ENCODE results near the gene CRADD.

CRADD gene

GRCh38 chr12:93824514-93825500, 147.6 kb downstream of the CRADD start:
- peaks cover 12% of the 10 kb centered on the region for H3K4me1 ChIP-seq (ENCODE audit: insufficient read depth, low read length)
- no peak overlapping the region for H2AFZ ChIP-seq (ENCODE audit: low read depth, low read length)
- H3K4me3 ChIP-seq (ENCODE audit: low read depth in 1 of 2, low read length in 2 of 2): no peak overlapping the region
- H3K27ac ChIP-seq (ENCODE audit: low read length): no peak overlapping the region
- H3K36me3 ChIP-seq (ENCODE audit: insufficient read depth, low read length): no peaks in the 10 kb centered on the region
- no peaks in the 10 kb centered on the region for H3K27me3 ChIP-seq (ENCODE audit: insufficient read depth, low read length, poor library complexity)
- no peaks in the 10 kb centered on the region for H3K9me3 ChIP-seq (ENCODE audit: insufficient read depth, low read length, severe bottlenecking)
- DNase-seq (no peak), ATAC-seq (ENCODE audit: insufficient read depth, low read depth) (no peak)
- H3K79me2 ChIP-seq (ENCODE audit: insufficient read depth, low read length): no peaks in the 10 kb centered on the region
- no peak overlapping the region for H3K9ac ChIP-seq (ENCODE audit: low read depth, low read length)
- TF ChIP-seq EZH2 (IDR thresholded peaks at IDR 0.05; ENCODE audit: borderline replicate concordance, low read depth, low read length, severe bottlenecking) (no peak), CTCF (IDR thresholded peaks at IDR 0.05; ENCODE audit: borderline replicate concordance, extremely low read depth, low read length, poor library complexity, severe bottlenecking) (no peak)
- H3K4me2 ChIP-seq (ENCODE audit: insufficient read depth, low read length): no peak overlapping the region
- H4K20me1 ChIP-seq (ENCODE audit: insufficient read depth, low read length): no peaks in the 10 kb centered on the region

DNA sequence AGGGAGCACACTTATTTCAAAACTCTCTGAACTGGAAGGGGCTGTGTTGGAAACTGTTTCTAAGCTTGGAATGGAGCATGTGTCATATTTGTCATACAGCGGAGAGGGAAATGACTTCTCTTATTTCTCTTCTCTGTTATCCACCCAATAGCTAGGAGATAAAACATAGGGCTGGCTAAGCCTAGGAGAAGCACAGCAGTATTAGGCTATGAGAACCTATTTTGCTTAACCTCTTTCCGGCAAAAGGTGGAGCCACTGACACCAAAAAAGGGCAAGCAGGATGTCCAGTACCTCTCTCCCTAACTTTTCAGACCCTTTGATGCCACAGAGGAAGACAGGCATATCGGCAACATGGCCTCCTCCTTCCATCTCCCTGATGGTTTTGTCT, 148.3 kb downstream of the CRADD start:
- ATAC-seq (ENCODE audit: insufficient read depth, low read depth) (no peak), DNase-seq (no peak)
- H3K27ac ChIP-seq (ENCODE audit: low read length): no peak overlapping the region
- H3K4me2 ChIP-seq (ENCODE audit: insufficient read depth, low read length): no peak overlapping the region
- no peaks in the 10 kb centered on the region for H3K36me3 ChIP-seq (ENCODE audit: insufficient read depth, low read length)
- H3K27me3 ChIP-seq (ENCODE audit: insufficient read depth, low read length, poor library complexity): no peaks in the 10 kb centered on the region
- H3K9me3 ChIP-seq (ENCODE audit: insufficient read depth, low read length, severe bottlenecking): no peaks in the 10 kb centered on the region
- H3K4me3 ChIP-seq (ENCODE audit: low read depth in 1 of 2, low read length in 2 of 2): no peak overlapping the region
- H4K20me1 ChIP-seq (ENCODE audit: insufficient read depth, low read length): no peaks in the 10 kb centered on the region
- no peak overlapping the region for H2AFZ ChIP-seq (ENCODE audit: low read depth, low read length)
- peaks cover 12% of the 10 kb centered on the region for H3K4me1 ChIP-seq (ENCODE audit: insufficient read depth, low read length)
- TF ChIP-seq EZH2 (IDR thresholded peaks at IDR 0.05; ENCODE audit: borderline replicate concordance, low read depth, low read length, severe bottlenecking): no peak
- no peak for TF ChIP-seq CTCF (IDR thresholded peaks at IDR 0.05; ENCODE audit: borderline replicate concordance, extremely low read depth, low read length, poor library complexity, severe bottlenecking)
- H3K9ac ChIP-seq (ENCODE audit: low read depth, low read length): no peak overlapping the region
- no peaks in the 10 kb centered on the region for H3K79me2 ChIP-seq (ENCODE audit: insufficient read depth, low read length)

DNA sequence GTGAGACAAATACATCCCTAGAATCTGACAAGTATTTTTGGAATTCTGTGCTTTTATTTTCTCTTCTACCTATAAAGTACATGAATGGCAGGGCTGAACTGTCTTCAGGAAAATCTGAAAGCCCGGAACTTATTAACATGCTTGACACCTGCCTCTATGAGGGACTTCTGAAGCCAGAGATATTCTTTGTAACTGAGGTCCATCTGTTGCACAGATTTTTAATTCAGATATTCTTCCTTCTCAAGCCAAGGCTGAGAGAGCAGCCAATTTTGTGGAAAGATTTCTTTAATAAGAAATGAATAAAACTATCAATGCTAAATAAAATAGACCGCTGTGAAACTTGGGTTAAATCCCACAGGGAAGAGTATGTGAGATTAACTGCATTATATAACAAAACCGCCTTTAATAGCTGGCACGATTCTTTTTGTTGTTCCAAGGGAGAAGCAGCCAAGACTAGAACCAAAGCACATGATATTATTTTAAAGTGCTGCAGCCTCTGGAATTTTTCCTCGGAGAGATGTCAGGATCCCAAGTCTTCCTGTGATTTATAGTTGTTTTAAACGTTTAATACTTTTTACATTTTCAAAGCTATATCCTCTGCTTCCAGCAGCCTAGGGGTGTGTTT, 148.9 kb downstream of the CRADD start:
- no peak overlapping the region for H3K27ac ChIP-seq (ENCODE audit: low read length)
- no peaks in the 10 kb centered on the region for H3K36me3 ChIP-seq (ENCODE audit: insufficient read depth, low read length)
- H3K9me3 ChIP-seq (ENCODE audit: insufficient read depth, low read length, severe bottlenecking): no peaks in the 10 kb centered on the region
- ATAC-seq (ENCODE audit: insufficient read depth, low read depth) (no peak), DNase-seq (no peak)
- TF ChIP-seq EZH2 (IDR thresholded peaks at IDR 0.05; ENCODE audit: borderline replicate concordance, low read depth, low read length, severe bottlenecking): no peak
- TF ChIP-seq CTCF (IDR thresholded peaks at IDR 0.05; ENCODE audit: borderline replicate concordance, extremely low read depth, low read length, poor library complexity, severe bottlenecking): no peak
- H4K20me1 ChIP-seq (ENCODE audit: insufficient read depth, low read length): no peaks in the 10 kb centered on the region
- H3K9ac ChIP-seq (ENCODE audit: low read depth, low read length): no peak overlapping the region
- H3K79me2 ChIP-seq (ENCODE audit: insufficient read depth, low read length): no peaks in the 10 kb centered on the region
- no peak overlapping the region for H3K4me3 ChIP-seq (ENCODE audit: low read depth in 1 of 2, low read length in 2 of 2)
- H2AFZ ChIP-seq (ENCODE audit: low read depth, low read length): no peak overlapping the region
- H3K4me1 ChIP-seq (ENCODE audit: insufficient read depth, low read length): peaks cover 12% of the 10 kb centered on the region
- H3K4me2 ChIP-seq (ENCODE audit: insufficient read depth, low read length): no peak overlapping the region
- no peaks in the 10 kb centered on the region for H3K27me3 ChIP-seq (ENCODE audit: insufficient read depth, low read length, poor library complexity)

Measured in DND-41 (cell line).